Measurements from ENCODE around the gene UBE2R2. TPM values are rescaled to one million over a fixed set of nuclear protein-coding genes. Genes with fewer than 3 reads are reported as not detected.
"Not testable (repeated sequence)": the region's sequence is repeated elsewhere in the genome, so short reads cannot be mapped to it uniquely, and the experiment has no call there.

UBE2R2 gene
- polyA plus RNA-seq, 3 donors: 30.5 to 50.1 (median 37.2) TPM

- Histone ChIP-seq H3K4me1 (ENCODE audit: control insufficient read depth in 1 of 2, insufficient read depth in 2 of 2, low read length in 2 of 2) (no peaks in the 10 kb centered on the region), H3K27me3 (ENCODE audit: control insufficient read depth in 2 of 2, insufficient read depth in 2 of 2, low read length in 2 of 2) (no peaks in the 10 kb centered on the region), H3K4me3 (replicated peaks in 1 of 3; ENCODE audit: low read depth in 2 of 3, low read length in 3 of 3) (no peak overlapping the region), H3K9me3 (replicated peaks in 1 of 2; ENCODE audit: control insufficient read depth in 1 of 2, insufficient read depth in 1 of 2, low read length in 2 of 2) (no peaks in the 10 kb centered on the region), H4K20me1 (ENCODE audit: insufficient read depth, low read length) (no peaks in the 10 kb centered on the region), H3K27ac (ENCODE audit: low read depth in 1 of 2, low read length in 2 of 2) (no peak overlapping the region), H3K36me3 (replicated peaks in 1 of 2; ENCODE audit: control insufficient read depth in 1 of 2, insufficient read depth in 2 of 2, low read length in 2 of 2) (no peaks in the 10 kb centered on the region), H2AFZ (ENCODE audit: insufficient read depth, low read depth, low read length, poor library complexity, severe bottlenecking) (no peak overlapping the region), H3K79me2 (ENCODE audit: insufficient read depth, low read length) (no peaks in the 10 kb centered on the region), H3K9ac (ENCODE audit: insufficient read depth, low read length, poor library complexity, severe bottlenecking) (no peak overlapping the region), H3K4me2 (replicated peaks; ENCODE audit: extremely low read depth, low read length, poor library complexity, severe bottlenecking) (no peak overlapping the region)
- H3K36me3 Mint-ChIP-seq: no peaks in the 10 kb centered on the region
- peak overlapping the region in 1 of 7 donors; percentile 48 for H3K27ac Mint-ChIP-seq
- no CpG with 5 or more reads among the region's 2 CpGs for WGBS (ENCODE audit: insufficient coverage)
- DNase-seq: peak in 2 of 3 donors; percentile 41 to 48
- TF ChIP-seq CTCF (IDR thresholded peaks at IDR 0.05): no peak
- intact Hi-C loops (cut with micrococcal nuclease): no loop called here
- H3K27me3 Mint-ChIP-seq (ENCODE audit: low read depth in 3 of 3): peaks cover 4 to 10% (median 4%) of the 10 kb centered on the region in 3 donors
- H3K4me1 Mint-ChIP-seq: peaks cover 8% of the 10 kb centered on the region
- peaks cover 0 to 1% (median 0%) of the 10 kb centered on the region in 7 donors for H3K9me3 Mint-ChIP-seq
- H3K4me3 Mint-ChIP-seq: no peak overlapping the region
Observed at GRCh38 chr9:33791117-33791516, 25.8 kb upstream of the UBE2R2 start.

GRCh38 chr9:33793496-33793895, 23.5 kb upstream of the UBE2R2 start:
- H3K4me3 Mint-ChIP-seq; H4K20me1 ChIP-seq (ENCODE audit: insufficient read depth, low read length); intact Hi-C loops (cut with micrococcal nuclease); H3K4me1 ChIP-seq (ENCODE audit: control insufficient read depth in 1 of 2, insufficient read depth in 2 of 2, low read length in 2 of 2); H3K27me3 ChIP-seq (ENCODE audit: control insufficient read depth in 2 of 2, insufficient read depth in 2 of 2, low read length in 2 of 2); H3K4me3 ChIP-seq (replicated peaks in 1 of 3; ENCODE audit: low read depth in 2 of 3, low read length in 3 of 3); H3K27ac ChIP-seq (ENCODE audit: low read depth in 1 of 2, low read length in 2 of 2); H3K4me1 Mint-ChIP-seq; H3K36me3 ChIP-seq (replicated peaks in 1 of 2; ENCODE audit: control insufficient read depth in 1 of 2, insufficient read depth in 2 of 2, low read length in 2 of 2); H3K27ac Mint-ChIP-seq; H3K9me3 ChIP-seq (replicated peaks in 1 of 2; ENCODE audit: control insufficient read depth in 1 of 2, insufficient read depth in 1 of 2, low read length in 2 of 2); H3K9ac ChIP-seq (ENCODE audit: insufficient read depth, low read length, poor library complexity, severe bottlenecking); H3K4me2 ChIP-seq (replicated peaks; ENCODE audit: extremely low read depth, low read length, poor library complexity, severe bottlenecking); H2AFZ ChIP-seq (ENCODE audit: insufficient read depth, low read depth, low read length, poor library complexity, severe bottlenecking); DNase-seq; H3K36me3 Mint-ChIP-seq; H3K79me2 ChIP-seq (ENCODE audit: insufficient read depth, low read length): not testable (repeated sequence)
- Mint-ChIP-seq H3K27me3 (ENCODE audit: low read depth in 3 of 3) (peaks cover 5 to 13% (median 7%) of the 10 kb centered on the region in 3 donors), H3K9me3 (peaks cover 0 to 10% (median 4%) of the 10 kb centered on the region in 7 donors)
- WGBS (ENCODE audit: insufficient coverage): no CpG with 5 or more reads among the region's 1 CpG

Measured in CD14-positive monocyte (primary cell).